WI38 (cell line): Measurements from ENCODE around the gene CLEC2D.

Experiments used
- H3K4me3 ChIP-seq: 2 replicates; pipeline ENCODE4 v1.5.1; 2011; ENCODE audit warnings: low read depth, mild to moderate bottlenecking, control low read depth, low read length
- CTCF ChIP-seq: IDR thresholded peaks from 2 replicates; pipeline ENCODE4 v1.5.1; 2012; ENCODE audit warnings: low read depth, mild to moderate bottlenecking, control low read depth, low read length

Gene CLEC2D

GRCh38 chr12:9669534-9669933 lies at the start of gene CLEC2D:
Gene CLEC2D, plus strand, starts transcription at chr12:9669713. Its CDS starts 22 bp downstream, at chr12:9669735.
- no peak within 1 kb of the TSS for H3K4me3 ChIP-seq
- no peak for TF ChIP-seq CTCF

DNA sequence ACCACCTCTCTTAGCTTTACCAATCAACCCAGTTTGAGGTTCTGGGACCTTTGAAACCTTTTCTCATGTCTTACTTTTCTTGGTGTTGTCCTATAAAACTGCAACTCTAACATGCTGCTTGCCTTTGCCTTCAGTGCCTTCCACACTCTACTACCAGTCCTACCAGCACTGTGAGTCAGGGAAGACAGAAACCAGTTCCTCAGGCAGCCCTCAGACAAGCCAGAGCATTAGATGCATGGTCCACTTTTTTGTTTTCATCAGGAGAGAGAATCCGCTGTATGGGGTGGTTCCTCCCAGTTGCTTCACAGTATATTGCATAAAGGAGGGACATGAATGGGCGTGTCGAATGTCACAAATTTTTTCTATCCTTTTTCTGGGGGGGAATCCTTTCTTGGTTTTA lies 44.5 kb upstream of the CLEC2D start:
- H3K4me3 ChIP-seq = no peak overlapping the region
- no peak for TF ChIP-seq CTCF

GRCh38 chr12:9626291-9626690 lies 43.2 kb upstream of the CLEC2D start:
- H3K4me3 ChIP-seq = no peak overlapping the region
- no peak for TF ChIP-seq CTCF

DNA sequence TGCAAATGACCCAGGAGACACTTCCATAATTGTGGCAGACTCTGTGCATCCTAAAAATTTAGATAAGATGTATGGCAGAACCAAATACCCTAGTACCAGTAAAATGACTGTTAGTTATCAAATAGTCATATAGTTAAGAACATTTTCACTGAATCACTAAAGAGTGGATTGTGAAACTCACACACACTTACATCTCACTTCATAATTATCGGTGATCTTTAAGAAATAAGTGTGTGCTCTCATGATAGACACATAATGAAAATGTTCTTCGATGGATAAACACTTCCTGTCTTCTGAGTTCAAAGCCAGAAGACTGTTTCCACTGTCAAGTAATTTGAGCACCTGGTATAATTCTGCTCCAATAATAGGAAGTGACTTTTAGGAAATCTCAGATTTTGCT lies 42.7 kb upstream of the CLEC2D start:
- H3K4me3 ChIP-seq = no peak overlapping the region
- TF ChIP-seq CTCF = no peak

- no peak for TF ChIP-seq CTCF
Measured at GRCh38 chr12:9632766-9633165, 36.7 kb upstream of the CLEC2D start.

GRCh38 chr12:9634177-9634803 lies 35.2 kb upstream of the CLEC2D start:
- peak; percentile 48 for TF ChIP-seq CTCF
- H3K4me3 ChIP-seq = no peak overlapping the region

More at GRCh38 chr12:9632766-9633165, 36.7 kb upstream of the CLEC2D start:
- H3K4me3 ChIP-seq = no peak overlapping the region

GRCh38 chr12:9634969-9635754 lies 34.4 kb upstream of the CLEC2D start:
- H3K4me3 ChIP-seq = no peak overlapping the region
- TF ChIP-seq CTCF = no peak
